ENCODE data around the gene ADARB1.

Gene ADARB1

DNA sequence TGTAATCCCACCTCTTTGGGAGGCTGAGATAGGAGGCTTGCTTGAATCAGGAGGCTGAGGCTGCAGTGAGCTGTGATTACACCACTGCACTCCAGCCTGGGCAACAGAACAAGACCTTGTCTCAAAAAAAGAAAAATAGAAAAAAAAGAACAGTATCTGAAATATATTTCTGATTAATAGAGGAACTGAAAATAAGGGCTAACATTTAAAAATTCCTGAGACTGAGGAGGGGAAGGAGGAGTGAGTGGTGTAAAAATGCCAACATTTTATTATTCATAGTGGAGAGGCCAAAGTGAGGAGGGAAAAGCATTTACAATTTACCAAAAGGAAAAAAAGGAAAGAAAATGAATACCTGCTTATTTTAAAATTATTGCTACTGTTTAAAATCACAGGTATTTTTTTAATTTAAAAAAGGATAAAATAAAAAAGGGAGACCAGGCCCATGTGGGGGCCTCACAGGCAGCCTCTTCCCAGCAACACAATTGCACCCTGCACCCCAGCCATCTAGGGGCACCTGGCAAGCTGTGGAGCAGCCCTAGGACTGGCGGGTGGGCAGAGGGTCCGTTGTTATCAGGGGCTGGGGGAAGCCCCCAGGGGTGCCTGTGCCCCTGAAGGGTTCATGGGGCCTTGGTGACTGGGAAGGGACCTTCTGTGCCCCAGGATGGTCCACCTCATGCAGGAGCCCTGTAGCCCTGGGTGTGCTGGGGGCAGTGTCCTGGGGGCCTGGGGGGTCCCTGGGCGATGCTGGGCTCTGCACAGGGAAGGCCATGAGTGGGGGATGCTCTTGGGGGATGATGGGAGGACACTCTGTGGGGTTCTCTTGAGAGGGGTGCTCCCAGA lies 34.8 kb upstream of the ADARB1 start:
- DNase-seq, result no peak

DNA sequence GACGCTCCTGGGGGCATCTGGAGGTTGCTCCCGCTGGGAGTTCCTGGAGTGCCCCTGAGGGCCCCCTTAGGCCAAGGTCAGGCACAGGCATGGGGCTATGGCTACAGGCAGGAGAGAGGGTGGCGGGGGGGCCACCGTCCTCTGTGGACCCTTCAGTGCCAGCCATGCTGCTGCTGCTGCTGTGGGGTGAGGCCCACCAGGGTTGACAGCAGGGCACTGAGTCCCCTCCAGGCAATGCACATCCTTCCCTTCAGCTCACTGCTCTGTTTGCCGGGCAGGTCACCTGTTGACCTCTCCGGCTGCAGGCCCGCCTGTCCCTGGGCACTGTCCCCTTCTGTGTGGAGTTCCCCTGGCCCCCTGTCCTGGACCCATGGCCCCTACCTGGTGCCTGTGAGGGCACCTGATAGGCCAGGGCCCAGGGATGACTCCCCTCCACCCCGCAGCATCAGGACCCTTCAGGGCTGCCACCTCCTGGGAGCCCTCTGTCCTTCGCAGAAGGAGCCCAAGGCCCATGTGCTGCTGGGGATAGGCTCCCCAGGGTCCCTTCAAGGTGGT lies 34.1 kb upstream of the ADARB1 start:
- no peak for DNase-seq

DNA sequence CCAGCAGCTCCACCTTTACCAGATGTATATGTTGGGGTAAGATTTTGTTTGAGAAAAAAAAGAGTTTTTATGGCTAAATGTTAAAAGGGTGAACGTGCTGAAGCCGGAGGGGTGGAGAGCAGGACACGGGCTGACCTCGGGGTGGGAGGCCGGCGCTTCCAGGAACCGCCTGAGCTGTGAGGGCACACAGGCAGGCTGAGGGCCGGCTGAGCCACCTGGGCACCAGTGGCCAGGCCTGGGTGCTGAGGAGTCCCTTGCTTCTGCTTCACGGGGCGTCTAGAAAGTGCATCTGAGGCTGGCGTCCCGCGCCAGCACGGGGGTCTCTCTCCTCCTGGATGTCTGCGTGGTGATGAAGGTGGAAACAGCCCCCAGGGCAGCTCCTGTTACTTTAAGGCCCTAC lies 33.6 kb upstream of the ADARB1 start:
- DNase-seq, result no peak

DNA sequence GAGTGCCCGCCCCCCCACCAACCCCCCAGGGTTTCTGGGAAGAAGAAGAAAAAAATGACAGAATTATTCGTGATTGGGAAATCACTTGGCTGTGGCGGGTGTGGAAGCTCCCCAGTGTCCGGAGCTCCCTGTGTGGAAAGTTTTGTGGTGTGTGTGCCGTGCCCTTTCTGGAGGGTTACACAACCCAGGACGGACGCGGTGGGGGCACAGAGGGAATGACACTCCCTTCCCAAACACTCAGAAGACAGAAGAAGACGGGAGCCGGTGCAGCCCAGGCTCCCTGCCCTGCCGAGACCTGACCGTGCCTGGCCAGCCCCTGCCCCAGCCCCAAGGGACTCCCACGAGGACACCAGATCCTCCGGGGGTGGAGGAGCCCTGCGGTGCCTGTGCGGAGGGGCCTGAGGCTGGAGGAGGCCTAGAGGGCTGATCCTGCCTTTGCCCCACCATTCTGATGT lies 33.0 kb upstream of the ADARB1 start:
- no peak for DNase-seq

DNA sequence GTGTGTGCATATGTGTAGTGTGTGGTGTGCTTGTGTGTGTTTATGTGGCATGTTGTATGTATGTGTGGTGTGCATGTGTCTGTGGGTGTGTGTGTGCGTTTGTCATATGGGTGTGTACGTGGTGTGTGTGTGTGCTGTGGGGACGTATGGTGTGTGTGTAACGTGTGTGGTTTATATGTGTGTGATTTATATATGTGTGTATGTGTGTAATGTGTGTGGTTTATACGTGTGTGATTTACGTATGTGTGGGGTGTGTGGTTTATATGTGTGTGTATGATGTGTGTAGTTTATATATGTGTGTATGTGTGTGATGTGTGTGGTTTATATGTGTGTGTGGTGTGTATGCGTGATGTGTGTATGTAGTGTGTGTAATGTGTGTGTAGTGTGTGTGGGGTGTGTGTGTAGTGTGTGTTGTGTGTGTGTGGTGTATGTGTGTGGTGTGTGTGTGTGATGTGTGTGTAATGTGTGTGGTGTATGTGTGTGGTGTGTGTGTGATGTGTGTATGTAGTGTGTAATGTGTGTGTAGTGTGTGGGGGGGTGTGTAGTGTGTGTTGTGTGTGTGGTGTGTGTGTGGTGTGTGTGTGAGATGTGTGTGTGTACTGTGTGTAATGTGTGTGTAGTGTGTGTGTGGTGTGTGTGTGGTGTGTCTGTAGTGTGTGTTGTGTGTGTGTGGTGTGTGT lies 32.3 kb upstream of the ADARB1 start:
- no peak for DNase-seq

DNA sequence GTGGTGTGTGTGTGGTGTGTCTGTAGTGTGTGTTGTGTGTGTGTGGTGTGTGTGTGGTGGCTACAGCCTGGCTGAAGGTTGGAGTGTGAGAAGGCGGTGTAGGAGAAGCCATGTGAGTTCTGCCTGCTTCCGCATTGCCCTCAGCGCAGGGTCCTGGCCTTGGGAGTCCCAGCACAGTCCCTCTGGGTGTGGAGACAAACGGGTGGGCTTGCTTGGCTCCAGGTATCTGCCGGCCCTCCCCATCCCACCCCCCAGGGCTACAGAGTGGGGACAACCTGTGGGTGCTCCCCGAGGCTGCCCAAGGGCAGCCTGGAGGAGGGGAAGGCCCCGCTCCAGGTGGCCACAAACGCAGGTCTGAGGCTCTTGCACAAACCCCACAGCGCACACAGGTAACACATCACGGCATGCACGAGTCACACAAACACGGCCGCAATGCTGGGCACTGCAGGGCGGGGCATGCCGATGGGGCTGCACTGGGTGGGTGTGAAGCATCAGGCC lies 31.7 kb upstream of the ADARB1 start:
- no peak for DNase-seq

DNA sequence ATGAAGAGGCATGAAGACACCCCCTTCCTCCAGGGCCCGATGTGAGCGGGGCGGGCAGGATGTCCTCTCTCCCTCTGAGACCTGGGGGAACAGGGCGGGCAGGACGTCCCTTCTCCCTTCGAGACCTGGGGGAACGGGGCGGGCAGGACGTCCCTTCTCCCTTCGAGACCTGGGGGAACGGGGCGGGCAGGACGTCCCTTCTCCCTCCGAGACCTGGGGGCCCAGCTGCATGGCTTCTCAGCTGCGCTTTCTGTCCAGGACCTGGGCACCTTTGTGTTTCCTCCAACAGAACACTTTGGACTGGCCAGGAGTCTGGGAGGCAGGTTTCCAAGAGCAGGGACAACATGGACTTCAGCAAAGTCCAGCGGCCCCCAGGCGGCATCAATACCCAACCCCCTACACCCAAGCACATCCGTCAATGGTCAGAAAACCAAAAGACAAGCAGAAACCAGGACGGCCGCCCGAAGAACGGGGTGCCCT lies 30.8 kb upstream of the ADARB1 start:
- no peak for DNase-seq

DNA sequence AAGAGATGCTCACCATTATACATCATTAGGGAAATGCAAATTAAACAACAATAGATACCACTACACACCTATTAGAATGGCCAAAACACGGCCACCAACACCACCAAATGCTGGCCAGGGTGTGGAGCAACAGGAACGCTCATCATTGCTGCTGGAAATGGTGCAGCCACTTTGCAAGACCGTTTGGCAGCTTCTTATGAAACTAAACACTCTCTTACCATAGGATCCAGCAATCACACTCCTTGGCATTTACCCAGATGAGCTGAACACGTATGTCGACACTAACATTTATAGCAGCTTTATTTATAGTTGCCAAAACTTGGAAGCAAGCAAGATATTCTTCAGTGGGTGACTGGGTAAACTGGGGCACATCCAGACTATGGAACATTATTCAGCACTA lies 28.9 kb upstream of the ADARB1 start:
- DNase-seq, result no peak

DNA sequence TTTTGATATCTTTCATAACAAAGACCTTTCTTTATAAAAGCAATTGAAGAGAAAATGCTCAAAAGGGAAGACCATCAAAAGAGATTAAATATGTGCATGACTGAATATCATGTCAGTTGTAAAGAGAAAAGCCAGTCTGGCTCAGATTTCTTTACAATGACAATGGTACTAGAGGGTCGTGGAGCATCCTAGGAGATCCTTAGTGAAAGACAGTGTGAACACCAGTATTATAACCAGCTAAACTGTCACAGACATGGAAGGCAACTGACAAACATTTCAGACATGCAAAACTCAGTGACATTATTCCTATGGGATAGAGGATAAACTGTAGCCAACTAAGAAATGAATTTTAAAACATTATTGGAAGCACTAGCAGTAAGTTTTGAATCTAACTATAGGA lies 27.1 kb upstream of the ADARB1 start:
- DNase-seq, result no peak

DNA sequence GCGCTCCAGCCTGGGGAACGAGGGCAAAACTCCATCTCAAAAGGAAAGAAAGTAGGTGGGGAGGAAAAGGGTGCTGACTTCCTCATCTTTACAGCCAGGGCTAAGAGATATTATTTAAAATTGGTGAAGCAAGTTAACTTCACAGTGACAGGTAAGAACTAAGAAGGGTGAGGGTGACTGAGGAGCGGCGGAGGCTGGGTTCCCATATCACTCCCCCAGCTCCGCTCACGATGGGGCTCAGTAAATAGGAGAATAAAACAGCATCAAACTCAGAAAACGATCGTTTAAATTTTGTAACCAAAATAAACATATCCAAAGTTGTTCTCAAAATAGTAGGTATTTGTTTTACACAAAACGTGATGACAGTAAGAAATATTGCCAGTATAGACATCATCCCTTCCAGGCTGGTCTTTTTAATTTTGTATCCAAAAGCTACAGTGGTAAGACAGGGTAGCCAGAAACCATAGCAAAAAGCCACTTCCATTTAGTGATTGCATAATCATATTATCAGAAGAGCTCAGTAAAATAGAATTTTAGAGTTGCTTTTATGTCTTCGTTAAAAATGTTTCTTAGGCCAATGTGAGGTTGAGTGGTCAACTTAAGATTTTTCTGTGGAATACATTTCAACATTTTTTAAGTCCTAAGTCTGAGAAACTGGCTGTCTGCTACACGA lies 26.2 kb upstream of the ADARB1 start:
- DNase-seq, result no peak

DNA sequence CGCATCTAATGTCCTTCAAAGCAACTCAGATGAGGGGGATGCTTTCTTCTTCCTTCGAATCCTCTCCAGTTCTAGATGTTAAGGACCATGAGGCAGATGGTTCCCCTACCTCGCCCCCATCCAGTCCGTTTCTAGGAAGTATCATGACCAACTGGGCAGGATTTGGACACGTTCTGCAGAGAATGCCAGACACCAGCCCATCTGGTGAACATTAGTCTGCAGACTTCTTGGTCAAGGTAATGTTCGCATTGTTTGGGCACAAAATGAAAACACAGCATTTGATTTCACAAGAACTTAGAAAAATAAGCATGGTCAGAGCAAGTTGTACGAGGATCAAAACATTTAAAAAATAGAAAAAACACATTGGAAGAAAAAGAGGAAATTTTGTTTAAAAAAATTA lies 25.4 kb upstream of the ADARB1 start:
- DNase-seq, result no peak

DNA sequence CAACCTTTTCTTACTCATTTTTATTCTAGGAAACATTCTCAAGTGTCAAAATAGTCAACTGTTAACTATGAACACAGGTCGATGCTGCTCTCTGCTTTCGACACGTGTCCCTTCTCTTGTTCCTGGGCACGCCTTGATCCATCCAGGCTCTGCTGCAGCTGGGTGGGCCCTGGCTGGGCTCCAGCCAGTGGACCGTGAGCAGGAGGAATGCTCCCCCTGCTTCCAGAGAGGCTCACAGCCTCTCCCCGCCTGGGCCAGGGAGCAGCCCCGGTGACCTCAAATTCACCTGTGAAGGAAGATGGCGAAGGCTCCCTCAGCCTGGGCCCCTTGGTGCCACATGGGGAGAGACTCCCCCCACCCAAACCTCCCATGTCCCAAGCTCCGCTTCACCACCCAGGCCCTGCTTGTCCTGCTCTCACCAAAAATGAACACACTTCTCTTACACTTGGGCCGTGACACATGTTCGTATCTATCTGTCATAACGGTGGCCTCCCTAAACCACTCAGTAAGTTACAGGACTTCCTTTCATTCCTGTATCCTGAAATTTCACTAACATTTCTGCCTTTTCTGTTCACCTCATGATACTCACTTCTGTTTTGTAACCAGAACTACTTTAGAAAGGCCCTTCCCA lies 24.6 kb upstream of the ADARB1 start:
- no peak for DNase-seq

DNA sequence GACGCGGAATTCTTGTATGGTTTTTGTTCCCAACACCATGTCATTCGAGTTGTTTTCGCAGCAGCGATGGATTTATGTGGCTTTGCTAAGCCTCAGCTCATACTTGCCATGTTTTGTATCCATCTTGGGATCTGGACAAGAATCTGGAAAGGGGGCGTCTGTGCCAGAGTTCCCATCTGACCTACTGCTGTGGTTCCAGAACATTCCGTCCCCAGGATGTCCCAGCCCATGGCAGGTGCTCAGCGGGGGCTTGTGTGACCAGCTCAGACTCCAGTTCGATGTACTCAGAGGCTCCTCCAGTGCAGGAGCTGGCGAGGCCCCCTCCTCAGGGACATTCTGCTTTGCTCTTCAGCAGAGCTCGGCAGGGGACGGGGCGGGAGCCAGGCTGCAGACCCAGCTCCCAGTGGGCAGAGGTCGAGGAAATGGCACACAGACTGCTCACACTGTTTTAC lies 24.0 kb upstream of the ADARB1 start:
- DNase-seq, result no peak

DNA sequence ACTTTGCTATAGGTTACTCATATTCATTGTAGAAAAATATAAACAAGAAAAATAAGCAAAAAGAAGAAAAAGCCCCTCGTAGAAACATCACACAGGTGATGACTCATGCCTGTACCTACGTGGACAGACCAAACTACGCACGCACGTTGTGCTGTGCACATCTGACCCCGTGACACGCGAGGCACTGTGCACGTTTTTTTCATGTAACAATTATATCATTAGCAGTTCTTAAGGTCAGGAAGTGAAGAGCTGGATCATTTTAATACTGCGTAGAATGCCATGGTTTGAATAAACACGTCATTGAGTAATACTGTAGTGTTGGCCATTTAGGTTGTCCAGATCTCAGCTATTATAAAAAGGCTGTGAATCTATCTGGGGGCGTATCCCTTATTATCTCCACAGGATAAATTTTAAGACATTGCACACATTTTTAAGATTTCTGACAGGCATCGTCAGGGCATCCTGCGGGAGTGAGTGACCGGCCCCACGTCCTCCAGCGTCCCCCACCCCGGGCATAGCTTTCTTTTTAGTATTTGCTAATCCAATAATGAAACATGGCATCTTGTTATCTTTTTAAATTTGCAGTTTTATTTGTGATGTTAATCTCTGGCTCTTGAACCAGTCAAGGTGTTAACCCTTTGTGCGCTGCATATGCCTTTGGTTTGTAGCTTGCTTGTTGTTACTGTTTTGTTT lies 23.4 kb upstream of the ADARB1 start:
- no peak for DNase-seq

DNA sequence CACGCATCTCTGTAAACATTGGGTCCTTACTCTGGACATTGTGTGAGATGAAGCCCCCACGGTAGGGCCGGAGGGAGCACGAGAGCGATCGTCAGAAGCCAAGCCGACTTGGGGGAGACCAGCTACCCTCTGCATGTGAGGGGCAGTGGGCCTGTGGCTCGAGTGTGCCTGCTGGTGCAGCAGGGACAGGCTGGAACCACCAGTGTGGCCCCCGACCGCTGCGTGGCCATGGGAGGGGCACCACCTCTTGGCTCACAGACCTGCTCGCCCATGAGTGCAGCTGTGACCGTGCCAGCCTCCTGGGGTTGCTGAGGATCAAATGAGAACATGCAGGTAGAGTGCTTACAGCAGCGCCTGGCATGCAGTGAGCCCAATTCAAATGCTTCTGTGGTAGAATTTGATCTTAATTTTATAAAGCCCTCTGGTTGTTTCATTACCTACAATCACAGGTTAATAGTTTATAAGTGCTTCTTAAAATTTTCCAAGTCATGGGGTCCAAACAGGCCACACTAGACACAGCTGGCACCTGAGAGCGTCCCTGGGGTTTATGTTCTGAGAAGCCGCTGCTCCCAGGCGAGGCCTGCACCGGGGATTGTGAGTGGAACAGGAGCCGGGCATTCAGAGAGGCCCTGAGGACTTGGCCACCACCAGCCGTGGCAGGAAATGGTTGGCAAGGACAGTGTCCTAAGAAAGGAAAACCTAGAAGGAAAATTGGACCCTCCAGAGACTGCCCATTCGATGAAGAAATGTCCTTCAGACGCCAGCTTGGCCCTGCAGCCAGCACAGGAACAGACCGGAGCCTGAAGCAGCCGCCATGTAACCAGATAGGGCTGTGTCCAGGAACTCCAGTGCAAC lies 22.6 kb upstream of the ADARB1 start:
- DNase-seq, result no peak

DNA sequence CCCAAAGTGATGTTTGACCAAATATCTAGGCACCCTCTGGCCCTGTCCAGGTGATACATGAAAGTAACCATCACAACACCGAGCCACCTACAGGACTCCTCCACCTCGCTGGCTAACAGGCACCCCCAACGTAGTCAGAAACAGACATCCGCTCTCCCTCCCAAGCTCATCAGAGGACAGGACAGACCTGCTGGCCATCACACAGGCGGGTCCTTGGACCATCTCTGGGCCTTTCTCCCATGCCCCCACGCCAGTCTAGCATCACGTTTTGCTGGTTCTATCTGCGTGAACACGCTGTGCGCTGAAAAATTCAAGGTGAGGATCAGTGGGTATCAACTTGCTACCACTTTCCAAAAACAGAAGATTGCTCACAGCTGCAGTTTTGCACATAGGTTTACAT lies 21.4 kb upstream of the ADARB1 start:
- DNase-seq, result no peak

DNA sequence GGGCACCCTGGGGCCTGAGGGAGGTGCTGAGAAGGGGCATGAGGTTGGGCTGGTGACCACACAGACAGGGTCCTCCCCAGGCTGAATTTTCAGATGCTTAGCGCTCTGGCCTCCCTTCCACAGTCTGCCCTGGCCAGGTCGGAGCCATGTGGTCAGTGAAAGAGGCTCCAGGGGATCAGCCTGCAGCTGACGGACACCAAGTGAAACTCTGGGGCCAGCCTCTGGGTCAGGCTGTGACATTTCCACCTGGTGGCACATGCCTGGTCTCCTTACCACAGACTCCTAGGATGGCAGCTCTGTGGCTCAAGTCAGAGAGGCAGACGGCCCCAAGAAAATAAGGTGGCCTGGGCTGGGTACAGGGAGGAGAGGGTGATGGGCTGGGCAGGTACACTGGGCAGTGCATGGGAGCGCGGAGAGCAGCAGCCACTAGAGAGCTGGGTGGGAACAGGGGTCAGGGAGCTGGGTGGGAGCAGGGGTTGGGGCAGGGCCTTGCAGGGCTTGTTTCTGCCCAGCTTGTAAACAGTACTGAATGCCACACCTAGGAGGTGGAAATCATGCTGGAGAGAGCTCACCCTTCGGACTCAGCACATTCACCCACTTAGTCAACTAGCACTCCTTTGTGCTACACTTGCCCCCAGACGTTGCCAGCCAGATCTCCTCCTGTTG lies 20.7 kb upstream of the ADARB1 start:
- DNase-seq, result no peak

DNA sequence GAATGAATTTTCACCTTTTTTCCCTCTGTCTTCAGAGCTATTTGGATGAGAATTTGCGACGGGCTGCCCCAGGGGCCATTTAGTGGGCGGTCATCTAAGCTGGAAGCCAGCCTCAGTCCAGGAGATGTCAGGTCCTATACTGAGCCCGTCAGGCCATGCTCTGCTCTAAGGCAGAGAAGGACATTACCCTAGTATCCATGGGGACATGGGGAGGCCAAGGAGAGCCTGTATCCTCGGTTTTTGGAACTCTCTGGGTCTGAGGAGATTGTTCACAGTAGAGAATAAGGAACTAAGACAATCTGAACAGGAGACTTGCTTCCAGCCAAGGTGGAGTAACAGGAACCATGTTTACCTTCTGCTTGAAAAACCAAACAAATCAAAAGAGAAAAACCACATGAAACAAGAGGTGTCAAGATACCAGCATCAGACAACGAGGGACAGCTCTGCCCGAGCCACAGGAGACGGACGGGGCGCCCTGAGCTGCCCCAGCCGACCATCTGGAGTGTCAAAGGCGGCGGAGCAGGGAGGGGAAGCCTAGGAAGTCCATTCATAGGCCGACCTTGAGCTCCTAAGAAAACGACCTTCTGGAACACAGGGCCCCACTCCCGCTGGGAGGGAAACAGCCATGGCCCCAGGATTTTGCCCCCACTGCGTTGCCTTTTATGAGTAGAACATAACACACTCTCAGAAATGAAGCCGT lies 20.0 kb upstream of the ADARB1 start:
- no peak for DNase-seq

DNA sequence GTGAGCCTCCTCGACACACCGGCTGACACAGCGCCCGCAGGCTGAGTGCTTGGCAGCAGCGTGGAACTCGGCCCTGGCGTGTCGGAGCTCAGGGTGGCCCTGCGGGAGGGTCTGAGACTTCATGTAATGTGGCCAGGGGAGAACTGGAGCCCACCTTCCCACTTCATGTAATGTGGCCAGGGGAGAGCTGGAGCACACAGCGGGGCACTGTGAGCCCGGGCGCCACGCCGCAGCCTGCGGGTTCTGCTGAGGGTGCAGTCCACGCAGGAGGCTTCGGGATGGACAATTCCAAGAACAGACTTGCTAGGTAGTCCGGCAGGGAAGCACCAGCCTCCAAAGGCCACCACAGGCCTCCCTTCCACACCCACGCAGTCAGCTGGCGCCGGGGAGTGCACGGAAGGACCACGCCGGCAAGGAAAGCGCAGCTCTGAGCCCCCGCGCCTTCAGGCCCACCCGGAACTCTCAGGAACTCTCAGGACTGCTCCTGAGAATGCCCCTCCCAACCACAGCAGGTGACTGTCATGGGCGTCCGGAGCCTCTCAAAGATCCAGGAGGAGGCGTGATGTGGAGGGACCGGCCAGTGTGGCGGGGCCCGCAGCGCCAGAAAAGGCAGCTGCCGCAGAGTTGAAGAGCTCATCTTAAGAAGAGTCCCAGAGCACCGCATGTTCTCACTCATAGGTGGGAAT lies 19.3 kb upstream of the ADARB1 start:
- no peak for DNase-seq

All from activated CD4-positive, alpha-beta T cell treated with anti-CD3 and anti-CD28 coated beads, Interleukin-2, Interleukin-6, amounts not matched to agents 100 ng/mL and 50 ng/mL, durations not matched to agents 16 hours and 8 hours (primary cell).